Epithelial cell of proximal tubule (primary cell): ENCODE data around the gene LRRC34. TPM values are rescaled to one million over a fixed set of nuclear protein-coding genes. Genes with fewer than 3 reads are reported as not detected.

Experiments used
- DNase-seq: peaks from one replicate; pipeline ENCODE4 v3.0.0-alpha.2; 2011; ENCODE audit warnings: low read depth
- H3K4me3 ChIP-seq: 2 replicates; pipeline ENCODE4 v1.5.1; 2011; ENCODE audit warnings: low read depth, mild to moderate bottlenecking, low read length
- CTCF ChIP-seq: conservative IDR thresholded peaks from 2 replicates; pipeline ENCODE4 v1.5.1; 2012; ENCODE audit warnings: low read depth, mild to moderate bottlenecking, low read length
- total RNA-seq: library from RNA; depleted of rRNA; stranded (reverse); fragments of >200 nt; gene quantifications from 2 replicates; pipeline ENCODE4 v1.2.3, GENCODE V29; 2015

LRRC34 gene
- total RNA-seq, 1 donor from 2014 or later: 17.1 TPM

- DNase-seq: no peak
- H3K4me3 ChIP-seq: peak within 1 kb of the TSS; percentile 89
- TF ChIP-seq CTCF: no peak
Observed at GRCh38 chr3:169769287-169770181, 43.2 kb downstream of the LRRC34 start, which contains the start of gene ACTRT3. ACTRT3 (minus strand) TSS chr3:169769561; CDS start chr3:169769520, 41 bp downstream.

- H3K4me3 ChIP-seq: peak within 1 kb of the TSS; percentile 91
- TF ChIP-seq CTCF: no peak
- peak; percentile 51 for DNase-seq
Observed at GRCh38 chr3:169764882-169765612, 47.7 kb downstream of the LRRC34 start, which contains the start of gene TERC. TERC (minus strand) TSS chr3:169765060.

- no peak for TF ChIP-seq CTCF
- no peak for DNase-seq
- H3K4me3 ChIP-seq: peak overlapping the region; percentile 91
Observed at GRCh38 chr3:169764312-169764881, 48.3 kb downstream of the LRRC34 start.

GRCh38 chr3:169760479-169760878, 52.2 kb downstream of the LRRC34 start:
- no peak overlapping the region for H3K4me3 ChIP-seq
- DNase-seq: peak; percentile 64
- TF ChIP-seq CTCF: no peak

- TF ChIP-seq CTCF: no peak
- DNase-seq: no peak
- H3K4me3 ChIP-seq: no peak overlapping the region
Observed at GRCh38 chr3:169759256-169759655, 53.4 kb downstream of the LRRC34 start.

- H3K4me3 ChIP-seq: no peak overlapping the region
- TF ChIP-seq CTCF: no peak
- DNase-seq: no peak
Observed at GRCh38 chr3:169758359-169758994, 54.2 kb downstream of the LRRC34 start.
